Endothelial cell of hepatic sinusoid (primary cell): ENCODE results near the gene DLK1.

Source experiments
- in situ Hi-C: cut with HindIII; loops from 2 replicates; pipeline ENCODE4 v1.10.0; 2017; ENCODE audit warnings: low sequenced_read_pairs

The DLK1 gene

GRCh38 chr14:100787659-100788058 lies 61.0 kb downstream of the DLK1 start:
- in situ Hi-C loops: loop anchor here (5.0 kb wide), 1 partner anchor 65 kb away; no protein-coding TSS in a partner anchor
